ENCODE data around the gene METTL5. TPM values are rescaled to one million over a fixed set of nuclear protein-coding genes. Genes with fewer than 3 reads are reported as not detected.
"Not testable (repeated sequence)": the region's sequence is repeated elsewhere in the genome, so short reads cannot be mapped to it uniquely, and the experiment has no call there.

METTL5 gene
- total RNA-seq: 10 to 100 TPM; 33.3 to 60.3 (median 42.3) TPM
- long read RNA-seq, donor 1, transcript METTL5-203 (8 exons, 800 nt): minor isoform, 13 of 45 reads
- long read RNA-seq, donor 1, transcript METTL5-206 (8 exons, 880 nt): major isoform, 17 of 45 reads
- long read RNA-seq, donor 1, transcript METTL5-201 (7 exons, 1,010 nt): minor isoform, 12 of 45 reads
- long read RNA-seq, donor 1, partial matches to known transcripts: 2 of 45 reads
- long read RNA-seq, donor 1, other reads (novel, unspliced or antisense): 1 of 45 reads
- long read RNA-seq, donor 2, transcript METTL5-206 (8 exons, 880 nt): minor isoform, 14 of 44 reads
- long read RNA-seq, donor 2, transcript METTL5-203 (8 exons, 800 nt): major isoform, 20 of 44 reads
- long read RNA-seq, donor 2, partial matches to known transcripts: 3 of 44 reads
- long read RNA-seq, donor 2, other reads (novel, unspliced or antisense): 3 of 44 reads

DNA sequence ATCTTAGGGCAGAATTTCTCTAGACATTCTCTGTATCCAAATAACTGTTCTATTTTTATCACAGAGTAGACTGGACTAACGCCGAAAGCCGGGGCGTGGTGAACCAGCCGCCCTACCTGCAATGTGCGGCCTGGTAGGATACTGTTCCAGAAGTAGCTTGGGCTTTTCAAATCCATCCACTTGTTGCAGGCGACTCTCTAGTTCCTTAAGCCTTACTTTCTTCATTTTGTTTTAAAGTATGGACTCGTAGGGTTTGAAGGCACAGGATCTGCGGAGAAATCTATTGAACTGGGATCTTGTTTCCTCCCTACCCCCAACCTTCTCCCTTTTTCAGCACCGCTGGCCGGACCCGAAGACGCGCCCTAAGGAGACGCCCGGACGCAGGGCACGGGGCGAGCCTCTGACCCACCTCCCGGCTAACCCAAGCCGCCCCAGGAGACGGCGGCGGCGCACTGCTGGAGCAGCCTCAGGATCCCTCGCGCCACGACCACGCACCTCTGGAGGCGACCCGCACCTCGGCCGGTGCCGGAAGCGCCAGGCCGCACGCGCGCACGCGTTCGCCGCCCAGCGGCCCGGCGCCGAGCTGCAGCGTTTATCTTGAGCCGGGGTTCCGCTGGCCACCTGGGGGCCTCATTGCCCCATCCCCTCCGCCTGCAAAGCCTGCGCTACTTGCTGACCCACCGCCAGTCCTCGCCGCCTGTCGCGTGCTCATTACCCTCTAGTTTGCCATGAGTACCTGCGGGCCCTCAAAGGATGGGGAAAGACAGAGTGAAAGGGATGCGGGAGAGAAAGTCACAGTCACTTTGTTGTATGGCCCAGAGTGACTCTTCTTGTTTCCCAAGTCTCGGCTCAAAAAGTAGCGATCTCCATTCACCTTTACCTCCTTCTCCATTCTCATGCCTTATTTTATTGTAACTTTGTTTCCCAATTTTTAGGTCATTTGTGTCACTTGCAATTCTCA lies at the start of gene METTL5:
TSS of gene METTL5 (minus strand) at position 533 of the 961 bp plus-strand sequence. CDS start at position 225, 308 bp downstream.
- Histone ChIP-seq H3K9me3 (no peaks in the 10 kb centered on the region), H3K36me3 (ENCODE audit: low read depth) (no peaks in the 10 kb centered on the region), H3K4me3 (peak within 1 kb of the TSS; percentile 47), H3K4me1 (ENCODE audit: low read depth) (peaks cover 17% of the 10 kb centered on the region)
- ATAC-seq (peak; percentile 89), DNase-seq (peak; percentile 83 to 90 (median 88))
- TF ChIP-seq, protein P1, sequence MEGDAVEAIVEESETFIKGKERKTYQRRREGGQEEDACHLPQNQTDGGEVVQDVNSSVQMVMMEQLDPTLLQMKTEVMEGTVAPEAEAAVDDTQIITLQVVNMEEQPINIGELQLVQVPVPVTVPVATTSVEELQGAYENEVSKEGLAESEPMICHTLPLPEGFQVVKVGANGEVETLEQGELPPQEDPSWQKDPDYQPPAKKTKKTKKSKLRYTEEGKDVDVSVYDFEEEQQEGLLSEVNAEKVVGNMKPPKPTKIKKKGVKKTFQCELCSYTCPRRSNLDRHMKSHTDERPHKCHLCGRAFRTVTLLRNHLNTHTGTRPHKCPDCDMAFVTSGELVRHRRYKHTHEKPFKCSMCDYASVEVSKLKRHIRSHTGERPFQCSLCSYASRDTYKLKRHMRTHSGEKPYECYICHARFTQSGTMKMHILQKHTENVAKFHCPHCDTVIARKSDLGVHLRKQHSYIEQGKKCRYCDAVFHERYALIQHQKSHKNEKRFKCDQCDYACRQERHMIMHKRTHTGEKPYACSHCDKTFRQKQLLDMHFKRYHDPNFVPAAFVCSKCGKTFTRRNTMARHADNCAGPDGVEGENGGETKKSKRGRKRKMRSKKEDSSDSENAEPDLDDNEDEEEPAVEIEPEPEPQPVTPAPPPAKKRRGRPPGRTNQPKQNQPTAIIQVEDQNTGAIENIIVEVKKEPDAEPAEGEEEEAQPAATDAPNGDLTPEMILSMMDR (IDR thresholded peaks at IDR 0.05): peak; percentile 94
- intact Hi-C loops (cut with DNase I, micrococcal nuclease): no loop called here

DNA sequence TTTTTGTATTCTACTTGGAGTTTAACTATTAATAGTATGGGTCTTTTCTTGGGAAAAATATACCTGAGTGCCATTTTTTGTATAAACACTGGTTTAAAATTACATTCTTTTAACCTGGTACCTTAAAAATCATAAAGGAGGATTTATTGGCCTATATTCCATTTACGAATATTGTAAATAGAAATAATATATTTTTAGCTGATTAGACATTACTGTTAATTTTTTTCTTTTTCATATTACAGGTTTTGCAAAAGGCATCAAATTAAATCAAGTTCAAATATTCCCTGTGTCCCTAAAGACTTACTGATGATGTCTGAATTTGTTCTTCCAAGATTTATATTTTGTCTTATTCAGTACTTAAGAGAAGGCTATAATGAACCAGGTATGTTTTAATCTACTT lies 47.3 kb upstream of the METTL5 start:
- ATAC-seq (no peak), DNase-seq (no peak)
- no peaks in the 10 kb centered on the region for H3K9me3 ChIP-seq
- TF ChIP-seq, protein P1 (IDR thresholded peaks at IDR 0.05): no peak
- H3K4me3 ChIP-seq: no peak overlapping the region
- H3K36me3 ChIP-seq (ENCODE audit: low read depth): no peaks in the 10 kb centered on the region
- intact Hi-C loops (cut with DNase I, micrococcal nuclease): no loop called here
- H3K4me1 ChIP-seq (ENCODE audit: low read depth): no peaks in the 10 kb centered on the region

DNA sequence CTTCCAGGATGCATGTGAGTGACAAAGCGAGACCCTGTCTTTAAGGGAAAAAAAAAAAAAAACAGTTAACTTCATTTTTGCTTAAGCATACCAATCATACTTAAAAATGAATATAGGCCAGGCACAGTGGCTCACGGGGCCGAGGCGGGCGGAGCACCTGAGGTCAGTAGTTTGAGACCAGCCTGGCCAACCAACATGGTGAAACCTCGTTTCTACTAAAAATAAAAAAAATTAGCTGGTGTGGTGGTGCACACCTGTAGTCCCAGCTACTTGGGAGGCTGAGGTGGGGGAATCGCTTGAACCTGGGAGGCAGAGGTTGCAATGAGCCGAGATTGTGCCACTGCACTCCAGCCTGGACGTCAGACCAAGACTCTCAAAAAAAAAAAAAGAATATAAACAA lies 46.7 kb upstream of the METTL5 start:
- H3K4me3 ChIP-seq; intact Hi-C loops (cut with DNase I, micrococcal nuclease); DNase-seq; H3K9me3 ChIP-seq; ATAC-seq; H3K36me3 ChIP-seq (ENCODE audit: low read depth); H3K4me1 ChIP-seq (ENCODE audit: low read depth): not testable (repeated sequence)

DNA sequence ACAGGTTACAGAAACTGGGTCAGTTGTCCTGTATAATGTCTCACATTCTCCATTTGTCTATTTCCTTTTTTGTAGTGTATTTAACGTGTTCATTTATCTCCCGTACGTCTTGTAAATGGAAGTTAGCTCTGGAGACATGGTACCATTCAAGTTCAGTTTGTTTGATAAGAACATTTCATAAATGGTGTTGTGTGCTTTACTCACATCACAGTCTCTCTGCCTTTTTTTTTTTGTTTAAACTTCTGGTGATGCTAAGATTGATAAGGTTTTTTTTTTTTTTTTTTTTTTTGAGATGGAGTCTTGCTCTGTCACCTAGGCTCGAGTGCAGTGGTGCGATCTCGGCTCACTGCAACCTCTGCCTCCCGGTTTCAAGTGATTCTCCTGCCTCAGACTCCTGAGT lies 44.2 kb upstream of the METTL5 start:
- no peaks in the 10 kb centered on the region for H3K9me3 ChIP-seq
- TF ChIP-seq, protein P1 (IDR thresholded peaks at IDR 0.05): no peak
- no peaks in the 10 kb centered on the region for H3K4me1 ChIP-seq (ENCODE audit: low read depth)
- intact Hi-C loops (cut with DNase I, micrococcal nuclease): no loop called here
- H3K4me3 ChIP-seq: no peak overlapping the region
- DNase-seq: no peak
- no peak for ATAC-seq
- H3K36me3 ChIP-seq (ENCODE audit: low read depth): no peaks in the 10 kb centered on the region

DNA sequence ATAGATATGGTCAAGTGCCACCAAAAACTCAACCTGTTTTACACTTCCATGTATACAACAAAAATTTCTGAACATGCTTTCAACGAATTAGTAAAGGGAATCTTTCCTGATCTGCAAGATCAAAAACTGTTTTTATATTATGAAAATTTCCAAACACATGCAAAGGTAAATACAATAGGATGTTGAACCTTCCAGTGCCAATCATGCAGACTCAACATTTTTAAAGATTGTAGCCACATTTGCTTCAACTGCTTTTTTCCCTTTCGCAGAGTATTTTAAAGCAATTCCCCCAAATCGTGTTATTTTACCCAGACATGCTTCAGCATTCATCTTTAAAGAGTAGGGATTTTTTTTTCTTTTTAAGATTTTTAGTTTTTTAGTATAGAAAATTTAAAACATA lies 42.9 kb upstream of the METTL5 start:
- Histone ChIP-seq H3K9me3 (no peaks in the 10 kb centered on the region), H3K36me3 (ENCODE audit: low read depth) (no peaks in the 10 kb centered on the region), H3K4me1 (ENCODE audit: low read depth) (no peaks in the 10 kb centered on the region), H3K4me3 (no peak overlapping the region)
- ATAC-seq (no peak), DNase-seq (no peak)
- intact Hi-C loops (cut with DNase I, micrococcal nuclease): no loop called here
- TF ChIP-seq, protein P1 (IDR thresholded peaks at IDR 0.05): no peak

DNA sequence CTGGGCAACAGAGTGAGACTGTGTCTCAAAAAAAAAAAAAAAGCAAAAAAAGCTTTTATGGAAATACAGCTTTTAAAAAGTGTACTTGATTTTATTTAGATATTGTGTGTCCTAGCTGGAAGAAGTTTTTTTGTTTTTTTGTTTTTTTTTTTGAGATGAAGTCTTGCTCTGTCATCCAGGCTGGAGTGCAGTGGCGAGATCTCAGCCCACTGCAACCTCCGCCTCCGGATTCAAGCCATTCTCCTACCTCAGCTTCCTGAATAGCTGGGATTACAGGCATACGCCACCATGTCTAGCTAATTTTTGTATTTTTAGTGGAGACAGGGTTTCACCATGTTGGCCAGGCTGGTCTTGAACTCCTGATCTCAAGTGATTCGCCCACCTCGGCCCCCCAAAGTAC lies 41.5 kb upstream of the METTL5 start:
- H3K4me3 ChIP-seq; H3K4me1 ChIP-seq (ENCODE audit: low read depth); H3K9me3 ChIP-seq; intact Hi-C loops (cut with DNase I, micrococcal nuclease); H3K36me3 ChIP-seq (ENCODE audit: low read depth); ATAC-seq; DNase-seq: not testable (repeated sequence)

Measured in mucosa of descending colon (tissue), 3 donors.